SU-DHL-6 (cell line): ENCODE measurements around the gene PTCH2.

Source experiments
- CTCF ChIP-seq: fragments of 200-600 bp; sonication (generic); IDR thresholded peaks from one replicate; pipeline ENCODE4 v1.5.1; 2017; ENCODE audit warnings: antibody characterized with exemption, mild to moderate bottlenecking, low read length, moderate library complexity; ENCODE audit not compliant: insufficient read depth, poor library complexity, severe bottlenecking
- EZH2phosphoT487 ChIP-seq: fragments of 200-600 bp; sonication (generic), shearing (Covaris generic); conservative IDR thresholded peaks from 2 replicates; pipeline ENCODE4 v1.6.1; 2018; ENCODE audit warnings: mild to moderate bottlenecking, antibody characterized with exemption, low read length, moderate library complexity, mixed read lengths

- no peak for TF ChIP-seq CTCF
- TF ChIP-seq EZH2phosphoT487, result no peak
These were observed 22.5 kb downstream of the PTCH2 start for GRCh38 chr1:44820328-44821239.
